CD4-positive, alpha-beta T cell treated with Interleukin-6 for 4 hours (primary cell): ENCODE measurements around the gene MRPL40.
A peak's percentile ranks its signal among the peaks of the same experiment; 100 is the strongest.

Experiments
- DNase-seq: peaks from one replicate; pipeline ENCODE4 v3.0.0-alpha.2; 2020; ENCODE audit warnings: mixed read lengths

The MRPL40 gene

GRCh38 chr22:19463491-19464469 is 31.4 kb downstream of the MRPL40 start:
- no peak for DNase-seq

- DNase-seq = no peak
These were observed 32.2 kb downstream of the MRPL40 start for GRCh38 chr22:19464546-19464945.

- DNase-seq = no peak
These were observed 32.6 kb downstream of the MRPL40 start for GRCh38 chr22:19464975-19465374.

- DNase-seq = no peak
These were observed 33.9 kb downstream of the MRPL40 start for GRCh38 chr22:19466126-19466716.

- no peak for DNase-seq
These were observed 34.8 kb downstream of the MRPL40 start for GRCh38 chr22:19466848-19467752.

GRCh38 chr22:19467912-19468311 is 35.6 kb downstream of the MRPL40 start:
- DNase-seq = no peak

GRCh38 chr22:19469421-19469820 is 37.1 kb downstream of the MRPL40 start:
- no peak for DNase-seq

- DNase-seq = no peak
These were observed 37.7 kb downstream of the MRPL40 start for GRCh38 chr22:19470010-19470409.

GRCh38 chr22:19471572-19471971 is 39.2 kb downstream of the MRPL40 start:
- no peak for DNase-seq

- no peak for DNase-seq
These were observed 39.9 kb downstream of the MRPL40 start for GRCh38 chr22:19472233-19472632.

- no peak for DNase-seq
These were observed 41.2 kb downstream of the MRPL40 start for GRCh38 chr22:19473578-19473977.

- DNase-seq = no peak
These were observed 43.7 kb downstream of the MRPL40 start for GRCh38 chr22:19476023-19476422.

- no peak for DNase-seq
These were observed 45.1 kb downstream of the MRPL40 start for GRCh38 chr22:19477321-19478044.

GRCh38 chr22:19478045-19478900 is 45.9 kb downstream of the MRPL40 start:
- DNase-seq = no peak

GRCh38 chr22:19478901-19479354 is 46.6 kb downstream of the MRPL40 start, which contains the start of gene UFD1:
Gene UFD1 (minus strand): TSS chr22:19479193. CDS start chr22:19479085, 108 bp downstream.
- peak; percentile 77 for DNase-seq

GRCh38 chr22:19479355-19480172 is 47.2 kb downstream of the MRPL40 start, which contains the start of gene CDC45:
Gene CDC45 (plus strand): TSS chr22:19479920. CDS start chr22:19479969, 49 bp downstream.
- DNase-seq = peak; percentile 95

- DNase-seq = no peak
These were observed 47.8 kb downstream of the MRPL40 start for GRCh38 chr22:19480173-19480568.

- no peak for DNase-seq
These were observed 48.4 kb downstream of the MRPL40 start for GRCh38 chr22:19480789-19481188.

- no peak for DNase-seq
These were observed 50.0 kb downstream of the MRPL40 start for GRCh38 chr22:19482297-19482696.
